OCI-LY3 (cell line): ENCODE measurements around the gene ALS2CL.

ENCODE experiments used
- EZH2phosphoT487 ChIP-seq: fragments of 200-600 bp; shearing (Covaris generic); IDR thresholded peaks from 2 replicates; pipeline ENCODE4 v1.6.1; 2018; ENCODE audit warnings: antibody characterized with exemption, mixed run types, low read depth
- TF ChIP-seq, protein P1 (sequence below): fragments of 200-600, 300-600 bp; sonication (generic); IDR thresholded peaks from 2 replicates; pipeline ENCODE4 v1.5.1; 2014; ENCODE audit warnings: antibody characterized with exemption, low read length, low read depth

DNA sequence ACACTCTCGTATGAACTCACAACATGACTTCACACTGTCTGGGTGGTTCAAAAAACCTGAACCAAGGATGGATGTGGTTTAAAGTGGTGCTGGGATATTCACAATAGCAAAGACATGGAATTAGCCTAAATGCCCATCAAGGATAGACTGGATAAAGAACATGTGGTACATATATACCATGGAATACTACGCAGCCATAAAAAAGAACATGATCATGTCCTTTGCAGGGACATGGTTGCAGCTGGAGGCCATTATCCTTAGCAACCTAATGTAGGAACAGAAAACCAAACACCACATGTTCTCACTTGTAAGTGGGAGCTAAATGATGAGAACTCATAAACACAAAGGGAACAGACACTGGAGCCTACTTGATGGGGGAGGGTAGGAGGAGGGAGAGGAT, 27.5 kb upstream of the ALS2CL start:
- TF ChIP-seq, protein P1, sequence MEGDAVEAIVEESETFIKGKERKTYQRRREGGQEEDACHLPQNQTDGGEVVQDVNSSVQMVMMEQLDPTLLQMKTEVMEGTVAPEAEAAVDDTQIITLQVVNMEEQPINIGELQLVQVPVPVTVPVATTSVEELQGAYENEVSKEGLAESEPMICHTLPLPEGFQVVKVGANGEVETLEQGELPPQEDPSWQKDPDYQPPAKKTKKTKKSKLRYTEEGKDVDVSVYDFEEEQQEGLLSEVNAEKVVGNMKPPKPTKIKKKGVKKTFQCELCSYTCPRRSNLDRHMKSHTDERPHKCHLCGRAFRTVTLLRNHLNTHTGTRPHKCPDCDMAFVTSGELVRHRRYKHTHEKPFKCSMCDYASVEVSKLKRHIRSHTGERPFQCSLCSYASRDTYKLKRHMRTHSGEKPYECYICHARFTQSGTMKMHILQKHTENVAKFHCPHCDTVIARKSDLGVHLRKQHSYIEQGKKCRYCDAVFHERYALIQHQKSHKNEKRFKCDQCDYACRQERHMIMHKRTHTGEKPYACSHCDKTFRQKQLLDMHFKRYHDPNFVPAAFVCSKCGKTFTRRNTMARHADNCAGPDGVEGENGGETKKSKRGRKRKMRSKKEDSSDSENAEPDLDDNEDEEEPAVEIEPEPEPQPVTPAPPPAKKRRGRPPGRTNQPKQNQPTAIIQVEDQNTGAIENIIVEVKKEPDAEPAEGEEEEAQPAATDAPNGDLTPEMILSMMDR, result no peak
- no peak for TF ChIP-seq EZH2phosphoT487
